ENCODE data around the gene CXorf58. TPM values are rescaled to one million over a fixed set of nuclear protein-coding genes. Genes with fewer than 3 reads are reported as not detected.
A peak's percentile ranks its signal among the peaks of the same experiment; 100 is the strongest.

CXorf58 gene
- total and polyA plus RNA-seq, 9 of the 15 experiments (the other 6 are each of a cell fraction or from before 2014, with no cell fraction given): 0.10 to 0.27 (median 0.16) TPM; not detected in 3

- intact Hi-C loops (cut with micrococcal nuclease) (loop anchor here (5.0 kb wide), 1 partner anchor 102 kb away; the partner anchor contains the start of gene SAT1), in situ Hi-C loops (cut with MboI) (no loop called here)
- 5% methylated on average over 4 of the region's 4 CpGs for WGBS (ENCODE audit: insufficient coverage, low coverage, missing lambda C conversion rate)
- Histone ChIP-seq H3K4me1 (replicated peaks in 1 of 2; ENCODE audit: control insufficient read depth in 2 of 2, insufficient read depth in 2 of 2, low read length in 2 of 2) (peaks cover 13 to 18% of the 10 kb centered on the region in 2 experiments), H3K79me2 (ENCODE audit: control insufficient read depth, insufficient read depth, low read length) (peaks cover 10% of the 10 kb centered on the region), H3K36me3 (ENCODE audit: control insufficient read depth, insufficient read depth, low read length) (no peaks in the 10 kb centered on the region; the same call in 2 of the 3 replicates), H3K27me3 (ENCODE audit: control insufficient read depth in 2 of 2, insufficient read depth in 2 of 2, low read length in 2 of 2) (no peaks in the 10 kb centered on the region), H3K27ac (ENCODE audit: extremely low read depth, low read depth, low read length) (peak overlapping the region; percentile 85), H3K9me3 (replicated peaks; ENCODE audit: control insufficient read depth, insufficient read depth, low read depth, low read length) (no peaks in the 10 kb centered on the region), H3K9me1 (ENCODE audit: control insufficient read depth, insufficient read depth, low read length) (no peaks in the 10 kb centered on the region), H4K20me1 (replicated peaks; ENCODE audit: control insufficient read depth, insufficient read depth, low read length) (no peaks in the 10 kb centered on the region), H2AFZ (ENCODE audit: low read depth, low read length) (peak overlapping the region; percentile 88), H3K4me3 (no peak overlapping the region), H3K4me2 (ENCODE audit: insufficient read depth, low read length) (peak overlapping the region; percentile 66), H3K9ac (ENCODE audit: insufficient read depth in 1 of 2, low read depth in 2 of 2, low read length in 2 of 2) (peak overlapping the region in 1 of 2 experiments; percentile 70; a peak in 2 of 4 replicates)
- peak; percentile 75 for ATAC-seq
- peak; percentile 16 to 84 (median 46) for DNase-seq (ENCODE audit: extremely low read depth in 1 of 4, low spot score in 3 of 4)
- BruUV-seq (replicated peaks): no TSS peak
- peak; percentile 97 for FAIRE-seq
- POLR2A ChIA-PET: interaction anchor here (1.1 to 1.6 kb wide), 2 partner anchors 100 to 104 kb away, joined by 3 to 6 read pairs; no protein-coding TSS in a partner anchor
- CTCF ChIA-PET (ENCODE audit: low intra/inter-chr PET ratio): no interaction called here
- TF ChIP-seq CBX5 (IDR thresholded peaks at IDR 0.05; ENCODE audit: borderline replicate concordance, low read depth) (no peak), SIX5 (IDR thresholded peaks at IDR 0.05; ENCODE audit: borderline replicate concordance in 1 of 2, insufficient read depth in 1 of 2, low read depth in 1 of 2, low read length in 2 of 2) (no peak), TARDBP (IDR thresholded peaks at IDR 0.05) (no peak), HES1 (IDR thresholded peaks at IDR 0.05; ENCODE audit: low read depth) (no peak), ZNF785 (CRISPR knock-in tag; IDR thresholded peaks at IDR 0.05) (no peak), PML (IDR thresholded peaks at IDR 0.05; ENCODE audit: low read length) (no peak), ETS2 (tag; IDR thresholded peaks at IDR 0.05; ENCODE audit: borderline replicate concordance, poor library complexity, severe bottlenecking) (no peak), ZMIZ1 (IDR thresholded peaks at IDR 0.05; ENCODE audit: low read depth in 2 of 2, low read length in 2 of 2) (no peak), TSC22D4 (tag; IDR thresholded peaks at IDR 0.05) (no peak), JUND (IDR thresholded peaks at IDR 0.05; ENCODE audit: borderline replicate concordance, low read depth, low read length) (peak; percentile 56; the same call in 1 of the 2 replicates), JUND (tag; IDR thresholded peaks at IDR 0.05; ENCODE audit: borderline replicate concordance, low read depth, low read length) (no peak; the same call in 2 of the 3 replicates), MTA3 (IDR thresholded peaks at IDR 0.05; ENCODE audit: borderline replicate concordance) (no peak), PTRF (tag; IDR thresholded peaks at IDR 0.05) (no peak), GTF2E2 (tag; IDR thresholded peaks at IDR 0.05) (no peak)
Observed at GRCh38 chrX:23884427-23885024, 23.3 kb upstream of the CXorf58 start.
